Lower leg skin (tissue), 4 donors: ENCODE measurements around the gene PSMD1. TPM values are rescaled to one million over a fixed set of nuclear protein-coding genes. Genes with fewer than 3 reads are reported as not detected.

Experiments
- DNase-seq, 2 donors: peaks; one replicate each; pipeline ENCODE4 v3.0.0-alpha.2; 2019; ENCODE audit warnings: low spot score in 2 of 2
- H3K4me3 ChIP-seq: fragments of 200-600 bp; sonication (generic); 2 replicates; pipeline ENCODE4 v1.5.1; 2017; ENCODE audit warnings: mild to moderate bottlenecking, low read depth; ENCODE audit not compliant: poor library complexity, severe bottlenecking
- POLR2A ChIP-seq, 2 donors: fragments of 450-650 bp; IDR thresholded peaks; one replicate each; pipeline ENCODE4 v1.6.1; 2016 to 2017; ENCODE audit warnings: antibody characterized with exemption in 2 of 2, mild to moderate bottlenecking in 1 of 2, moderate library complexity in 1 of 2
- WGBS, 2 donors: methylation state at CpG; one replicate each; pipeline ENCODE4 v1.1.5; 2018; 5-methylcytosine and 5-hydroxymethylcytosine counted together
- intact Hi-C: fragments of 100-400 bp; cut with DNase I; formaldehyde crosslinking; loops from one replicate; pipeline ENCODE4 v1.15.0; 2023; ENCODE audit warnings: low total_unique reads
- total RNA-seq, 4 donors: library from RNA; depleted of rRNA; stranded (reverse); fragments of >200 nt; gene quantifications; one replicate each; pipeline ENCODE4 v1.1.0, GENCODE V29; 2016
- TF ChIP-seq, protein P1 (sequence below), 3 donors: fragments of 450-650 bp; IDR thresholded peaks; one replicate each; pipeline ENCODE4 v1.5.1; 2016; ENCODE audit warnings: antibody characterized with exemption in 3 of 3, mild to moderate bottlenecking in 3 of 3, moderate library complexity in 2 of 3

PSMD1 gene
- total RNA-seq, 4 donors from 2014 or later: 49.8 to 67.9 (median 57.4) TPM

DNA sequence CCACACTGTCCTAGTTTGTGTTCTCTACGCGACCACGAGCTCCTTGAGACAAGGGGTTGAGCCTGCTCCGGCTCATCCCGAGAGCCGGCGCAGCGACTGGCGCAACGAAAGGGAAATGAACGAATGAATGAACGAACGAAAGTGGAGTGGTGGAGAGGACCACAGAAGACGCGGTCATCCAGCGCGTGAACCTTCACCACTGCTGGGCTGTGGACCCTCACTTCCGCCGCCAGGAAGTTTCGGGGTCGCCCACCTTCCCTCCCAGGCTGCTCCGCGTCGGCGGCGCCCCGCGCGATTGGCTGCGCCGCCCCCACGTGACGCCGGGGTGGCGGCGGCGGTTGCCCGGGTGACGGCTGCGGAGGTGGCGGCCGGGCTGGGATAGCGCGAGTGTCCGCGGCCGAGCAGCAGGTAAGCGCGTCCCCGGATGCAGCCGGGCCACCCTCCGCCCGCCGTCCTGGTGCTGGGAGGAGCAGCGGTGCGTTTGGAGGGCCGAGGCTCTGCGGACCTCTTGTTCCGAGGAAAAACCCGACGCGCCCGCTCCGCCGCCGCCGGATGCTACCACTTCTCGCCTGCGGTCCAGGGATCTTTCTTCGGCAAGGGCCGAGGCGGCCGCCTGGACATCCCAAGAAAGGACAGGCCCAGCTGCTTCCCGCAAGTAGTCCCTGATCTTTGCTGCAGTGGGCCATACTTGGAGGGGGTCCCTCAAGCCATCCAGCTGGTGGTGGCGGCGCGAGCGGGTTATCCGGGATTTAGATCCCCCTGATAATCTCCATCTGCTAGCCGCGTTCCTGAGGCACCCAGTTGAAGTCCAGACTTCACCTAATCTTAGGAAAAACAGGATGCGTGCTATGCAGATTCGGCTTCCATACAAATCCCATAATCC lies 141.9 kb downstream of the PSMD1 start, which contains the start of gene ARMC9:
Gene ARMC9, plus strand, starts transcription at position 341 of the 883 bp plus-strand sequence. CDS start 7,608 bp downstream, outside the sequence.
- DNase-seq: peak in 1 of 2 donors; percentile 91
- TF ChIP-seq, protein P1, sequence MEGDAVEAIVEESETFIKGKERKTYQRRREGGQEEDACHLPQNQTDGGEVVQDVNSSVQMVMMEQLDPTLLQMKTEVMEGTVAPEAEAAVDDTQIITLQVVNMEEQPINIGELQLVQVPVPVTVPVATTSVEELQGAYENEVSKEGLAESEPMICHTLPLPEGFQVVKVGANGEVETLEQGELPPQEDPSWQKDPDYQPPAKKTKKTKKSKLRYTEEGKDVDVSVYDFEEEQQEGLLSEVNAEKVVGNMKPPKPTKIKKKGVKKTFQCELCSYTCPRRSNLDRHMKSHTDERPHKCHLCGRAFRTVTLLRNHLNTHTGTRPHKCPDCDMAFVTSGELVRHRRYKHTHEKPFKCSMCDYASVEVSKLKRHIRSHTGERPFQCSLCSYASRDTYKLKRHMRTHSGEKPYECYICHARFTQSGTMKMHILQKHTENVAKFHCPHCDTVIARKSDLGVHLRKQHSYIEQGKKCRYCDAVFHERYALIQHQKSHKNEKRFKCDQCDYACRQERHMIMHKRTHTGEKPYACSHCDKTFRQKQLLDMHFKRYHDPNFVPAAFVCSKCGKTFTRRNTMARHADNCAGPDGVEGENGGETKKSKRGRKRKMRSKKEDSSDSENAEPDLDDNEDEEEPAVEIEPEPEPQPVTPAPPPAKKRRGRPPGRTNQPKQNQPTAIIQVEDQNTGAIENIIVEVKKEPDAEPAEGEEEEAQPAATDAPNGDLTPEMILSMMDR (IDR thresholded peaks at IDR 0.05): no peak
- TF ChIP-seq POLR2A (IDR thresholded peaks at IDR 0.05): no peak
- peak within 1 kb of the TSS; percentile 52 for H3K4me3 ChIP-seq
- intact Hi-C loops: no loop called here
- 1 to 2% methylated on average over 30 to 40 of the region's 83 CpGs for WGBS, 2 donors

DNA sequence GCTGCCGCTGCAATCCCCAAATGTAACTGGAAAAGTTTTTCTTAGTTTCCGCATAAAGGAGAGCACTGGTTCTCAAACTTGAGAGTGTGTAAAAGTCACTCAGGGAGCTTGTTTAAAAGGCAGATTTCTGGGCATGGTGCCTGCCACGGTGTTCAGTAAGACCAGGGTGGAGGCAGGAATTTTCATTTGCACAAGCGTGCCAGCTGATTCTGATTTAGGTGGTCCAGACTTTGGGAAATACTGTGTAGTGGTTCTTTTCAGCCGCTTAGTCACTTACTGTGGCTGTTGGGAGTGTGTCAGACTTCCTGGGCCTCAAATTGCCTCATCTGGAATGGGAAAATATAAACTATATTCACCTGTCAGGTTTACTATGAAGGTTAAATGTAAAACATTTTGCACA lies 142.6 kb downstream of the PSMD1 start:
- DNase-seq: no peak
- intact Hi-C loops: no loop called here
- WGBS, 2 donors: 26 to 30% methylated on average over 5 of the region's 5 CpGs
- peak overlapping the region; percentile 52 for H3K4me3 ChIP-seq
- TF ChIP-seq, protein P1 (IDR thresholded peaks at IDR 0.05): no peak
- TF ChIP-seq POLR2A (IDR thresholded peaks at IDR 0.05): no peak

DNA sequence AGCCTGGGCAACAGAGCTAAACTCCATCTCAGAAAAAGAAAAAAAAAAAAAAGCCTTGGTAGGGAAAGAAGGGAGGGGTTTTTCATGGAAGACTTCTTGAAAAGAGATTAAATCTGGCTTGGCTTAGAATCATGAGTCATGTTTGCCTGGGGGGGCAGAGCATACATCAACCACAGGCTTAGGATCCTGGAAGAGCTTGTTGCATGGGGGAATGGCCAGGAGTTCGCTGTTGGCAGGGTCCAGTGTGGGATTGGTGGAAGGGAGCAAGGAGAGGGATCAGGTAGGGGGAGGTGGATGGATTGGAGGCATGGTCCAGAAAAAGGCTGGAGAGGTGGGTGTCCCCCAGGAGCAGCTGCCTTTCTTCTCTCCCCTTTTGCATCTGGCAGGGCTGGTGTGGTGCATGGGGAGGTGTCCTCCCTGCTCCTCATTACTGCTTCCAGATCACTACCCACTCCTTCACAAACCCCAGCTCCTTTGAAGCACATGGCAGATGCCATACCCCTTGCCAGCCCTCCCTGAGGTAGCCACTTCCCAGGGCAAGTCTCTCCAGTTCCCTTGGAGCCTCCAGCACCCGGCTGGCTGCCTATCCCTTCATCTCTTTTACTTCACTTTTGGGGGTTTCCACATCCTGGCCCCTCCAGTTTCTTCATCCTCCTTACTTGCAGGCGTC lies 144.3 kb downstream of the PSMD1 start:
- no peak overlapping the region for H3K4me3 ChIP-seq
- intact Hi-C loops: no loop called here
- TF ChIP-seq, protein P1 (IDR thresholded peaks at IDR 0.05): no peak
- no peak for TF ChIP-seq POLR2A (IDR thresholded peaks at IDR 0.05)
- DNase-seq: no peak
- WGBS, 2 donors: 55 to 71% methylated on average over 3 of the region's 3 CpGs

DNA sequence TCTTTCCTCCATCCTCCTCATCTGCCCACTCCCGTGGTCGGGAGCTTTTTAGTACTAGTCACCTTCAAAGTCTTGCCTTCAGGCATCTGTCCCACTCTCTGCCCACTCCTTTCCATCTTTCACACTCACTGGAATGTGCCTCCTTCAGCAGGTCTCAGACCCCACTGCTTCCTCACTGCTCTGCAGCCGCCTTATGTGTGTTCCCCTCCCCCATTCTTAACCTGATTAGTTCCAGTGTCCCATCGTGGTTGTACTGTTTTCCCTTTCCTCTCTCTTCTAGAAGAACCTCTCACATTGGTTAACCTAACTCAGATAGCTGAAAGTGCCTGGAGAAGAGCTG lies 144.8 kb downstream of the PSMD1 start:
- intact Hi-C loops: no loop called here

DNA sequence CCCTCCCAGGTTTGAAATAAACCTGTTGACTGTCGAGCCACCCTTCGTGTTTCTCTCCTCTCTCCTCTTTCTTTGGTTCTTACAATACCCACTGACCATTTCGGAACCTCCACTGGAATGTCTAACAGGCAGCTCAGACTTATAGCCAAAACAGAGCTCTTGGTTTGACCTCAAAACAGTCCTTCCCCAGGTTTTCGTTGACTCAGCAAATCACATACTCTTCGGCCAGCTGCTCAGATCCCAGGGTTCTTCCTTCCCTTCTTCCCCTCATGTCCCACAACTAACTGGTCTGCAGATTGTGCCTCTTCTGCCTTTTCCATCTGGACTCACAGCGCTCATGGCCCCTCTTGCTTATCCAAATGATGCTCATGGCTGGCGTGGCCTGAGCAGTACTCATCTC lies 146.4 kb downstream of the PSMD1 start:
- WGBS, 2 donors: 92 to 96% methylated on average over 7 of the region's 7 CpGs
- intact Hi-C loops: no loop called here
- DNase-seq: no peak
- TF ChIP-seq, protein P1 (IDR thresholded peaks at IDR 0.05): no peak
- TF ChIP-seq POLR2A (IDR thresholded peaks at IDR 0.05): no peak
- H3K4me3 ChIP-seq: no peak overlapping the region

More for the DNA sequence above, 144.8 kb downstream of the PSMD1 start:
- WGBS, 2 donors: 59 to 71% methylated on average over 4 of the region's 4 CpGs
- no peak for DNase-seq
- H3K4me3 ChIP-seq: no peak overlapping the region
- TF ChIP-seq, protein P1 (IDR thresholded peaks at IDR 0.05): no peak
- no peak for TF ChIP-seq POLR2A (IDR thresholded peaks at IDR 0.05)
